GOT3 (cell line): Measurements from ENCODE around the gene PDE9A.

Experiments used
- DNase-seq: peaks from one replicate; lab custom pipeline; 2025; ENCODE audit warnings: mixed read lengths; lab: John Stamatoyannopoulos, UW

Gene PDE9A

DNA sequence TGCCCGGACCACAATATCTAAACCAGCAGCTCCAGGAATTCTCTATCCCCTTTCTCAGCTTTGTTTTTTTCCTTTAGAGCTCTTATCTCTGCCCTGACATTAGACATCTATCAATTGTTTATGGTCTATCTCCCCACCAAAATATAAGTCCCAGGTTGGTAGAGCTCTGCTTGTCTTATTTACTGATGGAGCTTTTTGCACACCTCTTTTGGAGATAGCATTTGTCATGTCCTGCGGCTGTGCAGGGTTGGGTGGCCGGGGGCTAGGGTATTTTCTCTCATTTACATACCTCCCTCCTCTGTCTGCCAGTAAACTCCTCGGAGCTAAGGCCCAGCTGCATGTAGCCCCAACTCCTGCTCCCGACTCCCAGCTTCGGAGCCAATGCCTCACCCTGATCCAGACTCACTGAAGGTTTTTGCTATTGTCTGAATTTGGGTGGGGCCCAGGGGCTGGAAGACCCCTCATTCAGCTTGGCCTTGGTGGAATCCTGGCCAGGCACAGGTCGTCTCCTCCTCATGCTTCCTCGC, 11.1 kb upstream of the PDE9A start:
- DNase-seq: no peak

DNA sequence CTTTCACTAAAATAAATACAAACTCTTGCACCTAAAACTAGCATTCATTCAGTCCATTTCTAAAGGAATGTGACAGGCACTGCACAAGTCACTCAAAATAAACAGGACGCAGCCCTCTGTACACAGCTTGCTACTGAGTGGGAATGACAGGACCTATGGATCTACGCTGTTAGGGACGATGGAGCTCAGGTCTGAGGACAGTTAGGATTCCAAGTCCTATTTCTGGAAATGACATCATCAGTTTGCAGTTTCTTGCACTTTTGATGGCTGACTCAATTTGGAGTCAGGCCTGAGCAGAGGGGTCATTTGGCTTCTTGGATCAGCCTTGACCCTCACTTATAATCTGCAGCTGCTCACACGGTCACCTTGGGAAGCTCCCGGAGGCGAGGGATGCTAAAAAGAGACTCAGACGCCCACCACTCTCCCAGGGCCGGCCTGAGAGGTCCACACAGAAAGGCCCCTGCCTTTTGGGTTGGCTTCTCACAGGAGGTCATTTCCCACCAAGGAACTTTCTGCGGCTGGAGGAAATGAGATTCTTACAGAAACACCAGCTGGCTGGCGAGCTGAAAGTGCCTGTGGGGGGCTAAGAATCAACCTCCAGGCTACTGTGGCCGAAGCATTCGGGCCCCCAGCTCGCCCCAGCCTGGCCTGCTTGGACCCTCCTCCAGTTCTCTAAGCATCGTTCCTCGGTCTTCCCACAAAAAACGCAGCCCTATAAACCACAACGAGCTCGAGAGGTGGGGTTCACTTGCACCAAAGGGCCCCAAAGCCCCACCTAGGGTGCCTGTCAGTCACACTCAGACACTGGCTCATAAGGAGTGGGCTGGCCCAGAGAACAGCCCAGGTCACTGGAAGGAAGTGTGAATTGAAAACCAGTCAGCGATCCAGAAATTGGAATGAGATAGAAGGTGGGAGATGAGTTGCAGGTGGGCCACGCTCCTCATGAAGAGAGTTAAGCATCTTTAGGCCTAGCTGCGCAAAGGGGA, 8.9 kb upstream of the PDE9A start:
- DNase-seq: no peak

DNA sequence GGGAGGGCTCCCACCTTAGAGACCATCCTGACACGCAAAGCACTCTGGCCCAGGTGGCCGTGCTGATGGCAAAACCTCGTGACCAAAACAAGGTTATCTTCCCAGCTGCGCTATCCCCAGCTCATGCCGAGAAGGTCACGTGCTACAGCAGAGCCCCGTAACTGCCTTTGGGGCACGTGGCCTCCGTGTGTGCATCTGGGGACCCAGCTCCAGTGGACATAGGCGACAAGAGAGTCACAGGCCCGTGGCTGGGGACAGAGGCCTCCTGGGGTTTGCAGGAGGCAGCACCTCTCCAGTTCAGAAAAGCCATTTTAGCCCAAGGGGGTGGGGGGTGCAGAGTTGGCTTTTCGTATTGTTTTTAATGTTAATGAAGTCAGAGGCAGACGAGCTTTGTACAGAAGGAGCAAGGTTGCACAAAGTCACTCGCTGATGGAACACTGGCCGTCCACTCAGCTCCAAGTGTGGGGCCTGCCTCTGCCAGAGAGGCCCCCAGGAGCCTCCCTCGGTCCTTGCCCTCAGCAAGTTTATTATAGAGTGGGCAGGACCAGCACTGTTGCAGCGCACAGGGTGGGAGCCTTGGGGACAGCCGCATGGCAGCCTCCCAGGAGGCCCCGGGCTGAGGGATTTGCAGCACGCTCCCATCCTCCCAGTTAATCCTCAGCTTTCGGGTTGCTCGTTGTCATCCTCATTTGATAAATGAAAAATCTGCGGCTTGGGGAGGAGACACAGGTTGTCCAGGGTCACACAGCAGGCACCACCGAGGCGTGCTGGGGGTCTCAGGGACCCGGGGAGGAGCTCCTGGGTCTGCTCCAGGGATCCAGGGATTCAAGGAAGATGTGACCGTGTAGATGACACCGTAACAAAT, 8.0 kb upstream of the PDE9A start:
- DNase-seq: no peak

DNA sequence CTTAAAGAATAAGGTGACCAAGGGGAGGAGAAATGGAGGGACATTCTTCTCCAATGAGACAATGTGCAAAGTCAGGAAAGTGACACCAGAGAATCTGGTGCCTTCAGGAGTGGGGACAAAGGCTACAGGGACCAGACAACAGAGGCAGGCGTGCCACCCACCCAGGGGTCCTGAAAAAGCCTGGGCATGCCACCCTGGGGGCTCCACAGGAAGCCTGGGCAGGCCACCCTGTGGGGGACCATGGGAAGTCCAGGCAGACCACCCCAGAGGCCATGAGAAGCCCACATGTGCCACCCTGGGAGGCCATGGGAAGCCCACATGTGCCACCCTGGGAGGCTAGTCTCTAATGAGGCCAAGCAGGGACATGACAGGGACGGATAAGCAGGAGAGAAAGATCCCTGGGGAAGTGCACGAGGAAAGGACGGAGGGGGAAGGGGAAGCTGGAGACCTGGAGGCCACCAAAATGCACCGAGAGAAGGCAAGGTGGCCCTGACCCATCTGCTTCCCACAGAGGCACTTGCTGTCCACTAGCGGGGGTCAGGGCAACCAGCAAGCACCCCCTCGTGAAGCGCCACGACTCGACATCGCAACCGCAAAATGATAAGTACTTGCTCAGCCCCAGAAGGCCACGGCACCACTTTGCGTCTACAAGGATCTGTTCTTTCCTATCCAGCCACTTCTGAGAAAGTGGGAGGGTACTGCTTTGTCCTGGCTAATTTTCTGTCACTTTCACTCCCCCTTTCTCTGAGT, 7.2 kb upstream of the PDE9A start:
- no peak for DNase-seq

DNA sequence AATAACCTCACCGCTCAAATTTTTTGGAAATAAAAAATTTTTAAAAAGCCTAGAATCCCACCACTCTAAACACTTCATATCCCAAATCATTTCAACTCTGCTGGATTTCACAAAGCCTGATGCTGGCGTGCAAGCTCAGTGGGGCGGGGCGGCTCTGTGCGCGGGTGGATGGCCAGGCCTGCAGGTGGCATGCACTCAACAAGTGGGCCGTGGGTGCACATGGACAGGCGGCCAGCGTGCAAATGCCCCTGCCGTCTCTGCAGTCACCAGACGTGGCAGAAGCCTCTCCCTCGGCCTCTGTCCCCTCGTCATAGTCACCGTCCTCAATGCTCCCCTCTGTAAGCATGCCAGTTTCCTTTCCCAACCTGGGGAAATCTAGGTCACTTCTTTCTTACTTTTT, 6.6 kb upstream of the PDE9A start:
- DNase-seq: no peak

DNA sequence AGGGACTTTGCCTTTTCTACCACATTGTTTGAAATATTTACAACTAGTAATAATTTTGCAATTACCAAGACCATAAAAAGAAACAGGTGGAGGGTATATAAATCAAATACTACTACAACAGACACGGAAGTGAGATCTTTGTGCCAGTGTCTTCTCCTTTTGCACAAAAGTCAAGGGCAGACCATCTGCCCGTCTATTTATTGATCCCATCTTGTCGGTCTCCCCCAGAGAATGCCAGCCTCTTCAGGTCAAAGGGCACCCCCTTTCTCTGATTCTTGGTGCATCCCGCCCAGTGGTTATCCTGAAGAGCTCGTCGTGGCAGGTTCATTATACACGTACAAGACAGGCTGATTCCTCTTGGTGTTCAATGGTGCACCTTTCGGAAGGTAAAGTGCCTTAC, 4.8 kb upstream of the PDE9A start:
- DNase-seq: no peak

DNA sequence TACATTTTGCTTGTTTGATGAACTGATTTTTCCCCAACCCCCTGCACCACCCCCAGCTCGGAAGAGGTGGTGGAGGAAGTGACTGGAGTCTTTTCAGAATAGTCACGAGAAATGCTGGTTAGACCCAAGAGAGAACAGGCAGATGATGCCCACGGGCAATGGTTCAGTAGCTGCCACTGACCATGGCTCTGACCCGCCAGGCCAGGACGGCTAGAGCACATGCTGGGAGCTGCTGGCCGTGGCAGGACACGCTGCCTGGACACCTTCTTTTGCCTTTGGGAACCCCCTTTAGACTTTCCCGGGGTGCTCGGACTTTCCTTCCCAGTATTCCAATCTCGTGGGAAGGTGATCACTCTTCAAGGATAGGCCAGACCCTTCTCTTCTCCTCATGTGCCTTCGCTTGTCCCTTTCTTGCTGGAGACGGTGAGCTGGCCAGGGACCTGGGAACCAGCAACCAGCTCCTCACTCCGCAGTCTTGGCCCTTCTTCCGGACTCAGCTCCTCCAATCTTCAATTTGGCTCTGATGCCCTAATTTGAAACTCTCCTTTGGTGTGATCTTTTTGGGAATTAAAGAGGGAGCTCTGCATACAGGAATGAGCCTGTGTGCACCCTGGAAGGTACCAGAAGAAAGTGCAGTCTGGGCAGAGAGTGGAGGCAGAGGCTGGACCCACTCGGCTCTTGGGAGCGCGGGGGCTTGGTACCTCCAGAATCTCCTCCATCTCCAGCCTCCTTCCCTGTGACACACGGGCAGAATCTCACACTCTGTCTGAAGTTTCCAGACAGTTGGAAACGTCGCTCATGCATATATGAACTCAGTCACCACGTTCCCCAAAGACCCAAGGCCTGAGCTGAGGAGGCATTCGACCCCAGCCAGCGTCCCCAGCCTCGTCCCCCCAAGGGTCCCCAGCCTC, 4.0 kb upstream of the PDE9A start:
- DNase-seq: no peak

DNA sequence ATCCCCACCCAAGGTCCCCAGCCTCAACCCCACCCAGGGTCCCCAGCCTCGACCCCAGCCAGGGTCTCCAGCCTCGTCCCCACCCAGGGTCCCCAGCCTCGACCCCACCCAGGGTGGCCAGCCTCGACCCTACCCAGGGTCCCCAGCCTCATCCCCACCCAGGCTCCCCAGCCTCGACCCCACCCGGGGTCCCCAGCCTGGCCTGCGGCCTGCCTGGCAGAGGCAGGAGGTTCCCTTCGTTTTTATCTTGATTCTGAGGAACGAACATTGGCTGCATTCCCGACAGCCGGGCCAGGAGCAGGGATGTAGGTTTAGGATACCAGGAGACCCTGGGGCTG, 3.4 kb upstream of the PDE9A start:
- DNase-seq: no peak

DNA sequence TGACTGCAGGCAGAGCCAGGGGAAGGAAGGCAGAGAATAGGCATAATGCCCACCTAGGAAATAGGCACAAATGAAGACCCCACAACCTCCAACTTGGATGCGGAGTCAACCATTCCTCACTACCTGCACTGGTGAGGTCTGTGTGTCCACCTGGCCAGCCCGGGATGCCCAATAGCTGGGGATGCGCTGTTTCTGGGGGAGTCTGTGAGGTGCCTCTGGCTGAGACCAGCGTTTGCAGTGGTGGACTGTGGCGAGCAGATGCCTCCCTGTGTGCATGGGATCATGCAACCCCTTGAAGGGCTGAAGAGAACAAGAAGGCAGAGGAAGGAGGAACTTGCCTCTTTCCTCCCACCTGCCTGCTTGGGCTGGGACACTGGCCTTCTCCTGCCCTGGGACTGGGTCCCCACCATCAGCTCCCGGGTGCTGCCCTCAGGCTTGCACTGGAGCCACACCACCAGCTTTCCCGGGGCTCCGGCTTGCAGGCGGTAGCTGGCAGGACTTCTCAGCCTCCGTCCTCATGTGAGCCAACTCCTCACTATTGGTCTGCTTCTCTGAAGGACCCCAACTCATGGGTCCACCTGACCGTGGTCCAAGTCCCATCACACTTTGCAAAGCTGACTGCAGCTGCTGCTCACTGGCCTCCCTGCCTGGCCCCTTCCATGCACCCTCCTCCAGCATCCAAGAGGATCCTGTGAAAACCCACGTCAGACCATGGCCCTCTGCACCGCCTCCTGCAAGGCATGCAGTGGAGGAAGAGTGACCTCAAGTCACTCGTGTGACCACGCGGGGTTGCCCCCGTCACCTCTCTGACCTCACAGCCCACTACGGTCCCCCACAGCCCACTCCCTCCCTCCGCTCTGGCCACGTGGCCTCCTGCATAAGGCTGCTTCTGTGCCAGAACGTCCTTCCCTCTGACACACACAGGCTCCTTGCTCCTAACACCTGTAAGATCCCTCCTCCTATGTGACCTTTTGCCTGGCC, 2.7 kb upstream of the PDE9A start:
- no peak for DNase-seq

DNA sequence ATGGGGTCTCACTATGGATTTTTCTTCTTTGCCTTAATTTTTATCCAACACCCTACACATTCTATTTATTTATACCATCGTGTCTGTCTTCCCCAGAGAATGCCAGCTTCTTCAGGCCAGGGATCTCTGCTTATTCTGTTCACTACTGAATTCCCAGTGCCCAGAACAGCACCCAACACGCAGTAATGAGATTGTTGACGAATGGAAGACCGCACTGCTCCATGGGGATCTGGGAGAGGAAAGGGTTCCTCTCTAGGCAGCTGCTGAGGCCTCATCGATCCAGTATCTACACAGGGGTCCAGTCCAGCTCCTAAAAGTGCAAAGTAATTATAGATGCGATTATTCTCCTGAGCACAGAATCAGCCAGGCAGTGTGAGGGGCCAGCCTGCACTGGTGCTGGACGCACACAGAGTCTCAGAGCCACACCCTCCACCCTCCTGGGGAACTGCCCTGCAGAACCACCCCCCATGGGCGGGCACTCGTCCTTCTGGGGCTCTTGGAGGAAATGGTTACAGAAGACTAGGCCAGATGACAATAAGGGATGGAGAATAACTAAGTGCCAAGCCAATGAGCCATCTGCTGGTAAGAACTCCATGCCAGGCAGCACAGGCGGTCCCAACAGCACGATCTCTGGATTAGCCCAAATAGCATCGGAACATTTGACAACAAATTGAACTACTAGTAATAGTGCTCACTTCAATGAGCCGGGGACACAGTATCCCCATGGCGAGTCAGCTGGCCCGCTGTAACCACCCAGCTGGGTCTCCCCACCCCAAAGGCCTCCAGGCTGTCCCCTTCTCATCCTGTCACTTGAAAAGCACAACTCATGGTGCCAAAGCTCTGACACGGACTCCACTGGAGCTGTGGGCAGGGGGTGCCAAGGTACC, 1.7 kb upstream of the PDE9A start:
- no peak for DNase-seq

DNA sequence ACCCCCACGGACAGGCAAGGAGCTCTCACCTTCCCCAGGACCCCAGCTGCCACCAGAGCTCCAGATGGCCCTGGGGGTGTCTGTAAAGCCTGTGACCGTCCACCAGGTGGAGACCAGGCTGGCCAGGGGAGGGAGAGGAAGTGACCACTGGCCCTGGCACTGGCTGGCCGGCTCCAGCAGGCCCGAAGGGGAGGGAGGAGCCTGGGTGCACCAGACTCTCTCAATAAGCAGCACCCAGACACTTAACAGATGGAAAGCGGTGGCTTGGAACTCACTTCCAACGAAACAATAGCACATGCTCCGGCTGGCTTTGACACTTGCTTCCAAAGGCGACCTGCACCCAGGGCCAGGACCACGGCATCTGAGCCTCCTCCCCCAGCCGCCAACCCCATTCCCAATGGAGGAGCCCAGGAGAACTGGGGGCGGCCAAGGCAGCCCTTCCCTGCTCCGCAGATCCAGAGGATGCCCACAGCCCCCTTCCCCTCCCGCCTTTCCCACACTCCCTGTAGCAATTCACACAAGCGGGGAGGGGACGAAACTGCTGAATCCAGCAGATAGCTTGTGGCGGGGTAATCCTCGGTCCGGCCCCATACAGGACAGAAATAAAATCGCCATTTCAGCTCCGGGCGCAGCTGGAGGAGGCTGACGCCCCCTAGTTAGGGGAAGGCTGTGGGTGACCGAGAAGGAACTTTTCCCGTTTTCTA, 742 bp upstream of the PDE9A start:
- DNase-seq: no peak

DNA sequence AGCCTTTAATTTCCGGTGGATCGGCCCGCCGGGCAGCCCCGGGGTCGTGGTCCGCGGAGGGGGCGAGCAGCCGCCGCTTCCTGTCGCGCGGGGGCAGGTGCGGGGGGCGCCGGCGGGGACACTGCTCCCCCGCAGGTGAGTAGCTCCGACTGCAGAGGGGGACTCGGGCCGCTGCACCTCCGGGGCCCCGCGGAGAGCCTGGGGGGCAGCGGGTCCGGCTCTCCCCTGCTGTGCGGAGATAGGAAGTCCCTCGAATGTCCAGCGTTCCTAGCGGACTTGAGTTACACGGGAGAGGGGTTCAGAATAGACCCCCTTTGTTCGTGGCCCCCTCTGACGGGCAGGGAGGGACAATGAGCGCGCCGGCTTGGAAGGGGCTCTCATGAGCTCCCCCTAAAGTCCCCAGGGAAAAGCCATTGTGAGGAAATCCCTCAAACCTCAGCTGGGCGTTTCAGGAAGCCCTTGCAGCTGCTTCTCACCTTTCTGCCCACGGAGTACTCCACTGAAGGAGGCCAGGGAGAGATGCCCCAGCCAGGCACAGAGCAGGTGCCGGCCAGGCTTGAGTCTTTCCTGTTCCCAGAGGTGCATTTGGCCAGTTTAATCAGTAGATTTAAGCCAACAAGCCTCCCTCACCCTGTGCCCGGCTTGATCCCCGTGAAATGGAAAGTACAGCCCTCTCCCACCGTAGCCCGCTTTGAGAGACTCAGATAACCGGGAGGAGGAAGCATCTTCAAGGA, 925 bp downstream of the PDE9A start:
- no peak for DNase-seq

DNA sequence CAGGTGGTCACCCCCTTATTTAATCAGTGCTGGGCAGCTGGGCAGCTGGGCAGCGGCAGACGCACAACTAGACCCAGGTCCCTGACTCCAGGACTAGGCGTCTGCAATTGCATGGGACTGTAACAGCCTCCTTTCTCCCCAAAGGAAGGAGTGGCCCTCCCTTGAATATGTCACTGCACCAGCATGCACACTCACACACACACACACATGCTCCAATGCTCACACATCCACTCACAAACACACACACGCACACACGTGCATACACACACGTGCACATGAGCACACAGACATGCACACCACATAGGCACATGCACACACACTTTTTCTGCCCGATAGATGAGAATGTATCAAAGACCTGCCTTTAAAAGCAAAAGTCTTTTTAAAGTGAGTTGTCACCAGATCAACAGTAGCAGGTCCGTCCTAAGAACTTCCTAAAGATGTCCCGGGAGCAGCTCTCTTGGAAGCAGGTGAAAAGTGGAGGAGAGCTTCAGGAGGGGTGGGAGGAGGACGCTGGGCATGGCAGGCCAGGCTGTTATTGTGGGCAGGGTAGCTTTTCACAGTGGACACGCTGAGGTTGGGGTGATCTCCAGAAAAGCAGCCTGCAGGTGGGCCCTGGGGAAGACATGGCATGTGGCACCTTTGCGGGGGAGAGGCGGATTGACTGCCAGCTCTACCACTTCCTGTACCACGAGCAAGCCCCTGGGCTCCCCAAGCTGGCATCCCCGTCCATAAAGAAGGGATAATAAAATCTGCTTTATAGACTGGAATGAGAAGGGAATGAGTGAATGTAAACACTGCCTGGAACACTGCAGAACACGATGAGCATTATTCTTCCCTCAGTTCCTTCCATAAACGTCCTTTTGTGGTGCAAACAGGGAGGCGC, 1.7 kb downstream of the PDE9A start:
- DNase-seq: no peak

DNA sequence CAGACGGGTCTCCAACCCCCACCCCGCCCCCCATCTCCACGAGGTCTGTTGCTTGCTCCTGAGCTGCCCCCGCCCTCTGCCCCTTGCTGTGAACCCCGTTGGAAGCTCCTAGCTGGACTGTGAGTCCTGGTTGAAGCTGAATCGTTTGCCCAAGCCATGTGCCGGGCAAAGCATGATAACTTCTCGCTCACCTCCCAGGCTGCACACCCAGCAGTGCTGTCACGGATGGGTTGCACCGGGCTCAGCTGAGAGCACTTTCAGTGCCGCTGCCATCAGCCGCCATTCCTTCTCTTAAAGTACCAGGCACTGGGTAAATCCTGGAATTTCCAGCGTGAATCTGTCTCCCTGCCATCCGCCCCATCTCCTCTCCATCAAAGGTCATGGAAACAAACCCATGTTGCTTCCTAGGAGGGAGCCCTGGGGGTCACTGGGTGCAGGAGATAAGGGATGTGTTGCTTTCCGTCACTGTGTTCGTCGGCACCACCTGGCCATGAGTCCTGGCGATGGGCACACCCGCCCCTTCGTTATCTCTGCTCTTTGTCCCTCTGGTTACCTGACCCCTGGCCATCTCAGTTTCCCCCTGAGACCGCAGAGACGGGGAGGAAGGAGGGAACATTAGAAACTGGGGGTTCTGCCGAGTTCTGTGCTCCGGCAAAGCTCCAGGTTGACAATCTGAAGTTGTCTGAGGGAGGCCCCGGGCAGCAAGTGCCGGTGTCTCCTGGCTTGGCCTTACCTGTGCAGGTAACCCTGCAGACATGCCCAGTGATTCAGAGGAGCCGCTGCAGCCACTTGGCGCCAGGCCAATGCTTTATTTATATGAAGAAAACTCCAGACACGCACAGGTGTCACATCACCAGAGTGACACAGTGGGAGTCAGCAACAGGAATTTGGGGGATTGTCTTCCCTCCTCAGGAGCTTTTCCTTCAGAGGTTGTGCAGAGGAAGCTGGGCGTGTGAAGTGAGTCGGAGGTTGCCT, 2.7 kb downstream of the PDE9A start:
- no peak for DNase-seq

DNA sequence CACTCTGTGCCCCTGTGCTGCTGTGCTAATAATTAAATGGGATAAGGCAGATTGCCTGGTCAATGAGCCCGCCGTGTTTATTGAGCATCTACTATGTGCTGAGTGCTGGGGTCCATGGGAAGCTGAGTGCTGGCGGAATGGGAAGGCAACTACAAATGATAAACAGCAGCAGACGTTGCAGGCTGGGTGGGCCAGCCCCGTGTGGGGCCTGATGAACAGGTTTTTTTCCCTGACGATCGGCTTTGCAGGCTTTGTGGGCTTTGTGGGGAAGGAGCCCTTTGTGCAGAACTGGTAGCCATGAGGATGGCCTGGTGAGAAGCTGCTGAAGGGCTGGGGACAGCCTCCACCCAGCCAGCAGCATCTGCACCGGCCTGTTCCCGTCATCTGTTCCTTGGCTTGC, 3.5 kb downstream of the PDE9A start:
- no peak for DNase-seq
